ENCODE results near the gene PPP1R15A.
"Not testable (repeated sequence)": the region's sequence is repeated elsewhere in the genome, so short reads cannot be mapped to it uniquely, and the experiment has no call there.

Gene PPP1R15A

DNA sequence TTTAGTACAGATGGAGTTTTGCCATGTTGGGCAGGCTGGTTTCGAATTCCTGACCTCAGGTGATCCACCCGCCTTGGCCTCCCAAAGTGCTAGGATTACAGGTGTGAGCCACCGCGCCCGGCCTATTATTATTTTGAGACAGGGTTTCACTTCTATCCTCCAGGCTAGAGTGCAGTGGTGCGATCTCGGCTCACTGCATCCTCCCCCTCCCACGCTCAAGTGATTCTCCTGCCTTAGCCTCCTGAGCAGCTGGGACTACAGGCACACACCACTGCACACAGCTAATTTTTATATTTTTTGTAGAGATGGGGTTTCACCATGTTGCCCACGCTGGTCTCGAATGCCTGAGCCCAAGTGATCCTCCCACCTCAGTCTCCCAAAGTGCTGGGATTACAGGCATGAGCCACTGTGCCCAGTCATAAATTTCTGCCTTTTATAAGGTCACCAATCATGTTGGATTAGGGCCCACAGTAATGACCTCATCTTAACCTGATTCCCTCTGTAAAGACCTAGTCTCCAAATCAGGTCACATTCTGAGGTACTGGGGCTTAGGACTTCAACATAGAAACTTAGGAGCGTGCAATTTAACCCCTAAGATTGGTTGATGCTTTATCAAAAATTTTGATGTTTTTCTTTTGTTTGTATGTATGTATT, 37.3 kb downstream of the PPP1R15A start:
- CTCF ChIA-PET; DNase-seq; H3K4me3 ChIP-seq (ENCODE audit: control insufficient read depth in 1 of 7, extremely low read depth in 1 of 7, insufficient read depth in 4 of 7, low read depth in 2 of 7, low read length in 6 of 7); H3K27me3 ChIP-seq (replicated peaks in 2 of 5; ENCODE audit: control insufficient read depth in 4 of 5, insufficient read depth in 5 of 5, low read length in 4 of 5); H3K9me3 ChIP-seq (ENCODE audit: control extremely low read depth in 1 of 5, control insufficient read depth in 4 of 5, insufficient read depth in 2 of 5, low read depth in 1 of 5, low read length in 4 of 5); H3K27ac ChIP-seq (ENCODE audit: insufficient read depth in 1 of 2, low read depth in 1 of 2, low read length in 2 of 2, poor library complexity in 1 of 2, severe bottlenecking in 2 of 2); POLR2A ChIA-PET; H3K4me1 ChIP-seq (ENCODE audit: control extremely low read depth in 1 of 4, control insufficient read depth in 4 of 4, insufficient read depth in 4 of 4, low read length in 3 of 4): not testable (repeated sequence)
- H3K36me3 ChIP-seq (ENCODE audit: control insufficient read depth in 4 of 4, insufficient read depth in 4 of 4, low read length in 3 of 4): peaks cover 11 to 89% (median 59%) of the 10 kb centered on the region in 4 experiments
- WGBS (ENCODE audit: insufficient coverage): 97% methylated on average over 7 of the region's 11 CpGs

DNA sequence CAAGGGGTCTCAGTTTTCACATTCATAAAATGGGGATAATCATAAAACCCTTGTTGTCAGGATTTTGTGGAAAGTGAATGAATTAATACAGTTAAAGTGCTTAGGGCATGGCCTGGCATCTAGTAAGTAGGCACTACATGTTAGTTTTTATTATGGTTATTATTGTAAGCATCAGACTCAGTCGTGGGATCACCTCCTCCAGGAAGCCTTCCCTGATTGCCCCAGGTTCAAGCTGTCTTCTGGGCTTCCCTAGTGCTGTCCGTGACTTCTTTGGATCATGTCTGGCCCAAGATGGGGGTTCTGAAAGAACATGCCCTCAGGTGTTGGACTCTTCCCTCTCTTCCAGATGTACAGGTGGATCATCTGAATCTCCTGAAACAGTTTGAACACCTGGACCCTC, 38.6 kb downstream of the PPP1R15A start:
- ChIA-PET POLR2A (no interaction called here), CTCF (no interaction called here)
- H3K4me1 ChIP-seq (ENCODE audit: control extremely low read depth in 1 of 4, control insufficient read depth in 4 of 4, insufficient read depth in 4 of 4, low read length in 3 of 4): no peaks in the 10 kb centered on the region
- peaks cover 11 to 83% (median 53%) of the 10 kb centered on the region in 4 experiments for H3K36me3 ChIP-seq (ENCODE audit: control insufficient read depth in 4 of 4, insufficient read depth in 4 of 4, low read length in 3 of 4)
- H3K27ac ChIP-seq (ENCODE audit: insufficient read depth in 1 of 2, low read depth in 1 of 2, low read length in 2 of 2, poor library complexity in 1 of 2, severe bottlenecking in 2 of 2): no peak overlapping the region
- H3K4me3 ChIP-seq (ENCODE audit: control insufficient read depth in 1 of 7, extremely low read depth in 1 of 7, insufficient read depth in 4 of 7, low read depth in 2 of 7, low read length in 6 of 7): no peak overlapping the region
- DNase-seq: no peak
- no peaks in the 10 kb centered on the region for H3K27me3 ChIP-seq (replicated peaks in 2 of 5; ENCODE audit: control insufficient read depth in 4 of 5, insufficient read depth in 5 of 5, low read length in 4 of 5)
- H3K9me3 ChIP-seq (ENCODE audit: control extremely low read depth in 1 of 5, control insufficient read depth in 4 of 5, insufficient read depth in 2 of 5, low read depth in 1 of 5, low read length in 4 of 5): no peaks in the 10 kb centered on the region
- 100% methylated on average over 1 of the region's 2 CpGs for WGBS (ENCODE audit: insufficient coverage)

DNA sequence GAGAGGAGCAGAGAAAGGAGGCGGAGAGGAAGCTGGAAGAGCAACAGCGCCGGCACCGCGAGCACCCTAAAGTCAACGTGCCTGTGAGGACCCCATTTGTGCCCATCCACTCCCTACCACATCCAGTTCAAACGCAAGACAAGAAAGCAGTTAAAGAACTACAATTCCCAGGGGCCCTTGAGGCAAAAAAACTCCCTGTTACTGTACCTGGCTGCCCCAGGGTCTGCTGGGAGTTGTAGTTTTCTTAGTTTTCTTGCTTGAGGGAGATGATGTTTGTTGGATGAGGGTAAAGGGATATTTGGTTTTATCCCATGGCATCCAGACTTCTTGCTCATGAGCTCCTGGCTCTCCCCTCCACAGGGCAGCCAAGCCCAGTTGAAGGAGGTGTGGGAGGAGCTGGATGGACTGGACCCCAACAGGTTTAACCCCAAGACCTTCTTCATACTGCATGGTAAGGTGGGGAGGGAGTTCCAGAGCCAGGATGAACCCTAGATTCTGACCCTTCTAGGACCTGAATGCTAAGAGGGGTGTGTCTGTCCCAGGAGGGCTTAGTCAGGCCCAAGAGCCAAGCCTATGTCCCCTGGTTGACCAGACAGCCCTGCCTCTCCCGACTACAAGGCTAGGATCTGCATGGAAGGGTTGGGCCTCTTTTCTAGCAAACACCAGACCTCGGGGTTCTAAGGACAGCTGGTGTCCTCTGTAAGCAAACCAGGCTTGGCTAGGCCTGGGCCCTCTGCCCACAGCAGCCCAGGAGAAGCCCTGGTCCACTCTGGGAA, 41.1 kb downstream of the PPP1R15A start:
- 91% methylated on average over 2 of the region's 9 CpGs for WGBS (ENCODE audit: insufficient coverage)
- ChIA-PET CTCF (no interaction called here), POLR2A (no interaction called here)

DNA sequence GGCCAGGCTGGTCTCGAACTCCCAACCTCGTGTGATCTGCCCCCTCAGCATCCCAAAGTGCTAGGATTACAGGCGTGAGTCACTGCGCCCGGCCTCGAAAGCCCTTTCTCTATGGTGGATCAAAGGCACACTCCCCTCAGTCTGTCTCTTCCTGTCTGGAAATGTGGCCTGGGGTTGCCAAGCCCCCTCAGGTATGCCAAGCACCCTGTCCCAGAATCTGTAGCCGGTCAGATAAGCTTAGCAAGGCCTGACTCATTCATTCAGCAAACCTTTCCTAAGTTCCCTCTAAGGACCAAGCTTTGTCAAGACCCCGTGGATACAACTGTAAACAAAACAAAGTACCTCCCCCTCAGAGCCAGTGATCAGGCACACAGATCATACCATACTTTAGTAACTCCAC, 42.0 kb downstream of the PPP1R15A start:
- WGBS (ENCODE audit: insufficient coverage): 97% methylated on average over 8 of the region's 8 CpGs
- no peak overlapping the region for H3K4me3 ChIP-seq (ENCODE audit: control insufficient read depth in 1 of 7, extremely low read depth in 1 of 7, insufficient read depth in 4 of 7, low read depth in 2 of 7, low read length in 6 of 7)
- H3K27me3 ChIP-seq (replicated peaks in 2 of 5; ENCODE audit: control insufficient read depth in 4 of 5, insufficient read depth in 5 of 5, low read length in 4 of 5): no peaks in the 10 kb centered on the region
- POLR2A ChIA-PET: no interaction called here
- CTCF ChIA-PET: interaction anchor here (1.2 kb wide), 1 partner anchor 9 kb away, joined by 3 read pairs; no protein-coding TSS in a partner anchor
- no peaks in the 10 kb centered on the region for H3K4me1 ChIP-seq (ENCODE audit: control extremely low read depth in 1 of 4, control insufficient read depth in 4 of 4, insufficient read depth in 4 of 4, low read length in 3 of 4)
- no peak overlapping the region for H3K27ac ChIP-seq (ENCODE audit: insufficient read depth in 1 of 2, low read depth in 1 of 2, low read length in 2 of 2, poor library complexity in 1 of 2, severe bottlenecking in 2 of 2)
- no peak for DNase-seq
- no peaks in the 10 kb centered on the region for H3K9me3 ChIP-seq (ENCODE audit: control extremely low read depth in 1 of 5, control insufficient read depth in 4 of 5, insufficient read depth in 2 of 5, low read depth in 1 of 5, low read length in 4 of 5)
- H3K36me3 ChIP-seq (ENCODE audit: control insufficient read depth in 4 of 4, insufficient read depth in 4 of 4, low read length in 3 of 4): peaks cover 6 to 81% (median 48%) of the 10 kb centered on the region in 4 experiments

More for the DNA sequence above, 41.1 kb downstream of the PPP1R15A start:
- H3K4me1 ChIP-seq (ENCODE audit: control extremely low read depth in 1 of 4, control insufficient read depth in 4 of 4, insufficient read depth in 4 of 4, low read length in 3 of 4): no peaks in the 10 kb centered on the region
- no peaks in the 10 kb centered on the region for H3K9me3 ChIP-seq (ENCODE audit: control extremely low read depth in 1 of 5, control insufficient read depth in 4 of 5, insufficient read depth in 2 of 5, low read depth in 1 of 5, low read length in 4 of 5)
- no peak overlapping the region for H3K27ac ChIP-seq (ENCODE audit: insufficient read depth in 1 of 2, low read depth in 1 of 2, low read length in 2 of 2, poor library complexity in 1 of 2, severe bottlenecking in 2 of 2)
- DNase-seq: peak in 2 of 3 donors; percentile 35 to 48
- no peak overlapping the region for H3K4me3 ChIP-seq (ENCODE audit: control insufficient read depth in 1 of 7, extremely low read depth in 1 of 7, insufficient read depth in 4 of 7, low read depth in 2 of 7, low read length in 6 of 7)
- H3K27me3 ChIP-seq (replicated peaks in 2 of 5; ENCODE audit: control insufficient read depth in 4 of 5, insufficient read depth in 5 of 5, low read length in 4 of 5): no peaks in the 10 kb centered on the region
- peaks cover 6 to 80% (median 48%) of the 10 kb centered on the region in 4 experiments for H3K36me3 ChIP-seq (ENCODE audit: control insufficient read depth in 4 of 4, insufficient read depth in 4 of 4, low read length in 3 of 4)

DNA sequence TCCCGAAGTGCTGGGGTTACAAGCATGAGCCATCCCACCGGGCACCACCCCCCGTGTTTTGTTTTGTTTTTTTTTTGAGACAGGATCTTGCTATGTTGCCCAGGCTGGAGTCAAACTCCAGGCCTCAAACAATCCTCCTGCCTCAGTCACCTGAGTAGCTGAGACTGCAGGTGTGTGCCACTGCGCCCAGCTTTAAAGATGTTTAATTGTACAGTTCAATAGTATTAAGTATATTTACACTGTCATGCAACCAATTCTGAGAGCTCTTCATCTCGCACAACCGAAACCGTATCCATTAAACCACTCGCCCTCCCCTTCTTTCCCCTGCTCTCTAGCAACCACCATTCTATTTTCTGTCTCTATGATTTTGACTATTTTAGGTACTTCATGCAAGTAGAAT, 43.5 kb downstream of the PPP1R15A start:
- Histone ChIP-seq H3K4me1 (ENCODE audit: control extremely low read depth in 1 of 4, control insufficient read depth in 4 of 4, insufficient read depth in 4 of 4, low read length in 3 of 4) (no peaks in the 10 kb centered on the region), H3K27ac (ENCODE audit: insufficient read depth in 1 of 2, low read depth in 1 of 2, low read length in 2 of 2, poor library complexity in 1 of 2, severe bottlenecking in 2 of 2) (no peak overlapping the region), H3K27me3 (replicated peaks in 2 of 5; ENCODE audit: control insufficient read depth in 4 of 5, insufficient read depth in 5 of 5, low read length in 4 of 5) (no peaks in the 10 kb centered on the region), H3K36me3 (ENCODE audit: control insufficient read depth in 4 of 4, insufficient read depth in 4 of 4, low read length in 3 of 4) (peaks cover 6 to 78% (median 45%) of the 10 kb centered on the region in 4 experiments), H3K9me3 (ENCODE audit: control extremely low read depth in 1 of 5, control insufficient read depth in 4 of 5, insufficient read depth in 2 of 5, low read depth in 1 of 5, low read length in 4 of 5) (no peaks in the 10 kb centered on the region), H3K4me3 (ENCODE audit: control insufficient read depth in 1 of 7, extremely low read depth in 1 of 7, insufficient read depth in 4 of 7, low read depth in 2 of 7, low read length in 6 of 7) (no peak overlapping the region)
- DNase-seq: no peak
- CTCF ChIA-PET: interaction anchor here (0.8 to 1.7 kb wide), 5 partner anchors 10 to 44 kb away, joined by 3 to 6 read pairs (median 4); partner anchors contain the start of genes NUCB1 and PPP1R15A
- WGBS (ENCODE audit: insufficient coverage): 72% methylated on average over 4 of the region's 8 CpGs
- POLR2A ChIA-PET: interaction anchor here (0.7 kb wide), 1 partner anchor 54 kb away, joined by 3 read pairs; no protein-coding TSS in a partner anchor

DNA sequence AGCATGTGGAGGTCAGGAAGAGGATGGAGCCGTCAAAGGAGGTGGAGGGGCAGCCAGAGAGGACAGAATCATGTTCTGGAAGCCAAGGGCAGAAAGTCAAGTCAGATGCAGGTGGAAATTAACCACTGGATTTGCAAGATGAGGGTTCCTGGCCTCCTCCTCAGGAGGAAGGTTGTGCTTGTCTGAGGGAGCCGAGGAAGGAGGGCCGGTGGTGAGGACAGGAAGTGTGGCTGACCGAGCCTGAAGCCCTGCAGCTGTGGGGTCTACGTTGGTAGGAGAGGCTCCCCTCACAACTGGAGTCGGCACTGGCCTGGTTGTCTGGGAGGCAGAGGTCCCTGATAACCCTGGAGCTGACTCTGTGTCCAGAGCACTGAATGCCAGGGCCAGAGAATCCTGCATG, 45.9 kb downstream of the PPP1R15A start:
- H3K36me3 ChIP-seq (ENCODE audit: control insufficient read depth in 4 of 4, insufficient read depth in 4 of 4, low read length in 3 of 4): peaks cover 6 to 75% (median 46%) of the 10 kb centered on the region in 4 experiments
- no peak for DNase-seq
- no peaks in the 10 kb centered on the region for H3K4me1 ChIP-seq (ENCODE audit: control extremely low read depth in 1 of 4, control insufficient read depth in 4 of 4, insufficient read depth in 4 of 4, low read length in 3 of 4)
- H3K4me3 ChIP-seq (ENCODE audit: control insufficient read depth in 1 of 7, extremely low read depth in 1 of 7, insufficient read depth in 4 of 7, low read depth in 2 of 7, low read length in 6 of 7): no peak overlapping the region
- 71% methylated on average over 6 of the region's 6 CpGs for WGBS (ENCODE audit: insufficient coverage)
- no peaks in the 10 kb centered on the region for H3K27me3 ChIP-seq (replicated peaks in 2 of 5; ENCODE audit: control insufficient read depth in 4 of 5, insufficient read depth in 5 of 5, low read length in 4 of 5)
- ChIA-PET POLR2A (no interaction called here), CTCF (no interaction called here)
- H3K9me3 ChIP-seq (ENCODE audit: control extremely low read depth in 1 of 5, control insufficient read depth in 4 of 5, insufficient read depth in 2 of 5, low read depth in 1 of 5, low read length in 4 of 5): no peaks in the 10 kb centered on the region
- no peak overlapping the region for H3K27ac ChIP-seq (ENCODE audit: insufficient read depth in 1 of 2, low read depth in 1 of 2, low read length in 2 of 2, poor library complexity in 1 of 2, severe bottlenecking in 2 of 2)

DNA sequence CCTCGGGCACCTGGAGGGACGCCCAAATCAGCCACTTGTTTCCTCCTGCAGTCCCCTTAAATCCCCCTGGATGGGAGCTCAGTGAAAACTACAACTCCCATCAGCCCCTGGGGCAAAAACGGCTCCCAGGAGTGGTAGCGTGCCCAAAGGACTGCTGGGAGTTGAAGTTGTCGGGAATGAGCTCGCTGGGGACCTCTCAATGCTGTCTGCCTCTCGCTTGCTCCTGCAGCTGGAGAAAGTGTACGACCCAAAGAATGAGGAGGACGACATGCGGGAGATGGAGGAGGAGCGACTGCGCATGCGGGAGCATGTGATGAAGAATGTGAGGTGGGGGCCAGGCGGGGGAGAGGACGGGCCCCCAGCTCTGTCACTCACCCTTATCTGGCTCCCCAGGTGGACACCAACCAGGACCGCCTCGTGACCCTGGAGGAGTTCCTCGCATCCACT, 46.6 kb downstream of the PPP1R15A start:
- H3K4me1 ChIP-seq (ENCODE audit: control extremely low read depth in 1 of 4, control insufficient read depth in 4 of 4, insufficient read depth in 4 of 4, low read length in 3 of 4): no peaks in the 10 kb centered on the region
- POLR2A ChIA-PET: interaction anchor here (0.6 kb wide), 1 partner anchor 34 kb away, joined by 3 read pairs; no protein-coding TSS in a partner anchor
- peaks cover 2 to 70% (median 41%) of the 10 kb centered on the region in 4 experiments for H3K36me3 ChIP-seq (ENCODE audit: control insufficient read depth in 4 of 4, insufficient read depth in 4 of 4, low read length in 3 of 4)
- no peaks in the 10 kb centered on the region for H3K27me3 ChIP-seq (replicated peaks in 2 of 5; ENCODE audit: control insufficient read depth in 4 of 5, insufficient read depth in 5 of 5, low read length in 4 of 5)
- CTCF ChIA-PET: interaction anchor here (0.7 kb wide), 1 partner anchor 46 kb away, joined by 3 read pairs; the partner anchor contains the start of gene FTL
- 94% methylated on average over 15 of the region's 18 CpGs for whole genome bisulfite sequencing (ENCODE audit: insufficient coverage)
- H3K27ac ChIP-seq (ENCODE audit: insufficient read depth in 1 of 2, low read depth in 1 of 2, low read length in 2 of 2, poor library complexity in 1 of 2, severe bottlenecking in 2 of 2): no peak overlapping the region
- peak in 2 of 3 donors; percentile 48 to 50 for DNase-seq
- no peak overlapping the region for H3K4me3 ChIP-seq (ENCODE audit: control insufficient read depth in 1 of 7, extremely low read depth in 1 of 7, insufficient read depth in 4 of 7, low read depth in 2 of 7, low read length in 6 of 7)
- H3K9me3 ChIP-seq (ENCODE audit: control extremely low read depth in 1 of 5, control insufficient read depth in 4 of 5, insufficient read depth in 2 of 5, low read depth in 1 of 5, low read length in 4 of 5): no peaks in the 10 kb centered on the region

All from common myeloid progenitor, CD34-positive (primary cell).